ENCODE data around the gene RXRG.

- TF ChIP-seq CTCF (IDR thresholded peaks at IDR 0.05; ENCODE audit: low read depth, low read length) (no peak), EZH2phosphoT487 (IDR thresholded peaks at IDR 0.05; ENCODE audit: low read depth) (no peak)
Measured at GRCh38 chr1:165423136-165423535, 21.8 kb downstream of the RXRG start.
